HEK293T (cell line): Measurements from ENCODE around the gene EMP2.

ENCODE experiments used
- ELF4 ChIP-seq: fragments of 450-650 bp; IDR thresholded peaks from 2 replicates; pipeline ENCODE4 v1.6.1; 2017; ENCODE audit warnings: antibody characterized with exemption
- FOXK2 ChIP-seq: fragments of 450-650 bp; IDR thresholded peaks from 2 replicates; pipeline ENCODE4 v1.6.1; 2016; ENCODE audit warnings: mild to moderate bottlenecking
- NFRKB ChIP-seq: fragments of 450-650 bp; IDR thresholded peaks from 2 replicates; pipeline ENCODE4 v1.6.1; 2016; ENCODE audit warnings: mild to moderate bottlenecking, moderate library complexity
- TARDBP ChIP-seq: fragments of 450-650 bp; IDR thresholded peaks from 2 replicates; pipeline ENCODE4 v1.6.1; 2016
- ZNF384 ChIP-seq: fragments of 450-650 bp; IDR thresholded peaks from 2 replicates; pipeline ENCODE4 v1.6.1; 2016

DNA sequence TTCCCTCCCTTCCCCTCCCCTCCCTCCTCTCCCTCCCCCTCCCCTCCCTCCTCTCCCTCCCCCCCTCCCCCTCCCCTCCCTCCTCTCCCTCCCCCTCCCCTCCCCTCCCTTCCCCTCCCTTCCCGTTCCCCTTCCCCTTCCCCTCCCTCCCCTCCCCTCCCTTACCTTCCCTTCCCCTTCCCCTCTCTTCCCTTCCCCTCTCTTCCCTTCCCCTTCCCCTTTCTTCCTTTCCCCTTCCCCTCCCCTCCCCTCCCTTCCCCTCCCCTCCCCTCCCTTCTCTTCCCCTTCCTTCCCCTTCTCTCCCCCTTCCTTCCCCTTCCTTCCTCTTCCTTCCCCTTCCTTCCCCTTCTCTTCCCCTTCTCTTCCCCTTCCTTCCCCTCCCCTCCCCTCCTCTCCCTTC is 61.1 kb downstream of the EMP2 start:
- TF ChIP-seq ZNF384 (no peak), FOXK2 (no peak), TARDBP (no peak), ELF4 (no peak), NFRKB (no peak)
